OCI-LY1 (cell line): ENCODE measurements around the gene TMEM176B.

Source experiments
- H2AFZ ChIP-seq: fragments of 200-600 bp; sonication (generic), shearing (Covaris generic); 2 replicates; pipeline ENCODE4 v1.6.0; 2014; ENCODE audit warnings: antibody characterized with exemption, mild to moderate bottlenecking, low read length
- H3F3A ChIP-seq: fragments of 200-600 bp; sonication (generic), shearing (Covaris generic); 2 replicates; pipeline ENCODE4 v1.6.0; 2014; ENCODE audit warnings: mild to moderate bottlenecking, antibody characterized with exemption, low read length, moderate library complexity; ENCODE audit not compliant: insufficient read depth
- H3K27ac ChIP-seq: fragments of 200-600 bp; sonication (generic); 2 replicates; pipeline ENCODE4 v1.5.1; 2014; ENCODE audit warnings: low read length, mixed run types, mild to moderate bottlenecking, low read depth; ENCODE audit not compliant: poor library complexity, severe bottlenecking
- H3K27me3 ChIP-seq: fragments of 200-600 bp; sonication (generic); 2 replicates; pipeline ENCODE4 v1.6.0; 2014; ENCODE audit warnings: antibody characterized with exemption, mild to moderate bottlenecking, low read length, moderate library complexity; ENCODE audit not compliant: insufficient read depth
- H3K36me3 ChIP-seq: fragments of 200-600 bp; sonication (generic); 2 replicates; pipeline ENCODE4 v1.6.1; 2014; ENCODE audit warnings: mild to moderate bottlenecking, antibody characterized with exemption, low read length, moderate library complexity, mixed read lengths; ENCODE audit not compliant: insufficient read depth
- H3K4me1 ChIP-seq: fragments of 200-600 bp; sonication (generic); 2 replicates; pipeline ENCODE4 v1.5.1; 2014; ENCODE audit warnings: mild to moderate bottlenecking, low read length, moderate library complexity; ENCODE audit not compliant: insufficient read depth, severe bottlenecking
- H3K4me2 ChIP-seq: fragments of 200-600 bp; sonication (generic), shearing (Covaris generic); 2 replicates; pipeline ENCODE4 v1.6.1; 2014; ENCODE audit warnings: low read length
- H3K4me3 ChIP-seq: fragments of 200-600 bp; sonication (generic); 2 replicates; pipeline ENCODE4 v1.5.1; 2014; ENCODE audit warnings: low read length, low read depth, mild to moderate bottlenecking, mixed read lengths; ENCODE audit not compliant: poor library complexity, severe bottlenecking
- H3K79me2 ChIP-seq: fragments of 200-600 bp; shearing (Covaris generic); 2 replicates; pipeline ENCODE4 v1.6.1; 2016; ENCODE audit warnings: mixed run types, low read length, mixed read lengths; ENCODE audit not compliant: insufficient read depth
- H3K9ac ChIP-seq: fragments of 200-600 bp; sonication (generic), shearing (Covaris generic); 2 replicates; pipeline ENCODE4 v1.6.1; 2014; ENCODE audit warnings: mild to moderate bottlenecking, low read length, mixed read lengths
- H3K9me2 ChIP-seq: fragments of 200-600 bp; sonication (generic), shearing (Covaris generic); 2 replicates; pipeline ENCODE4 v1.6.1; 2014; ENCODE audit warnings: low read depth, mild to moderate bottlenecking, low read length, mixed read lengths
- H3K9me3 ChIP-seq: fragments of 200-600 bp; shearing (Covaris generic); 2 replicates; pipeline ENCODE4 v1.6.1; 2014; ENCODE audit warnings: low read length, mixed read lengths
- H4K20me1 ChIP-seq: fragments of 200-600 bp; sonication (generic), shearing (Covaris generic); 2 replicates; pipeline ENCODE4 v1.6.0; 2016; ENCODE audit warnings: mild to moderate bottlenecking, low read length; ENCODE audit not compliant: insufficient read depth
- EZH2 ChIP-seq: fragments of 200-600 bp; sonication (generic), shearing (Covaris generic); IDR thresholded peaks from 2 replicates; pipeline ENCODE4 v1.8.0; 2017; ENCODE audit warnings: borderline replicate concordance, mixed run types, mild to moderate bottlenecking, antibody characterized with exemption, low read length, moderate library complexity, mixed read lengths
- TF ChIP-seq, protein P1 (sequence below): fragments of 200-600 bp; sonication (generic), shearing (Covaris generic); IDR thresholded peaks from 2 replicates; pipeline ENCODE4 v1.5.1; 2017; ENCODE audit warnings: mild to moderate bottlenecking, antibody characterized with exemption, low read length, moderate library complexity, mixed read lengths

Gene TMEM176B

DNA sequence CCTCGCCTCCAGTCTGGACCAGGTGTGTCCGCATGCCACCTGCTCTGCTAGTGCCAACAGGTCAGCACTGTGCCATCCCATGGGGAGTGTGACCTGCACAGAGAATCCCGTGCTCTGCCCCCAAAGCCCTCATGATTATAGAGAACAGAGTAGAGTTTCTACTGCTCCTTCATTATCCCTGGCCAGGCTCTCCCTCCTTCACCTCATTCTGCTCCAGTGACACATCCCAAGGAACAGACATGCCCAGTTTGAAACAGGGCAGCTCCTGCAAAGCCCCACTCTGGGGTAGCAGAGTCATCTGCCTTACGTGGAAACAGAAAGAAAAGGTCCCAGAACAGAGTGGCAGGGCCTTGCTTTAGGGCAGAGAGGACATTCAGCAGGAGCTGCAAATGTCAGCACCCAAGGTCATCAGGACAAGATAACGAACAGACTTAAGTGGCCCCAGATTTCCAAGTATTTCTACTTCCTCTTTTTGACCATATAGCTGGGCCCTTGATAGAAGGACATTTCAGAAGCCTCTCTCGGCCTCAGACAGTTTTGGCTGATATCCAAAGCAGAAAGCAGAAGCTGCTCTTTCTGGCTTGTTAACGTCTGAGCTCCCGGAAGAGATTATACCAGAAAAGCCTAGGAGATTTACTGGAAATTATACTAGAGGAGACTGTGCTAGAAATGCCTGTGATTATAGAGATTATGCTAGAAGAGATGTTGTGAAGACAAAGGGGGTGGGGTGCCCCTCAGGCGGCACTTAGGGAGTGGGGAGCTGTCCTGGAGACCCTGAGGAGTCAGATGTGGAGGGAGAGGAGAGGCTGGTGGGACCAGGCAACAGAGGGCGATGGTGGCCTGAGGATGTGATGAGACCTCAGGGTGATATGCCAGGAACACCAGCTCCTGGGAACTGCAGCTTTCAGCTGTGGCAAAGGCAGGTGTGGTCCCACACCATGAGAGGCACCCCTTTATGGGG is 12.6 kb downstream of the TMEM176B start:
- TF ChIP-seq, protein P1, sequence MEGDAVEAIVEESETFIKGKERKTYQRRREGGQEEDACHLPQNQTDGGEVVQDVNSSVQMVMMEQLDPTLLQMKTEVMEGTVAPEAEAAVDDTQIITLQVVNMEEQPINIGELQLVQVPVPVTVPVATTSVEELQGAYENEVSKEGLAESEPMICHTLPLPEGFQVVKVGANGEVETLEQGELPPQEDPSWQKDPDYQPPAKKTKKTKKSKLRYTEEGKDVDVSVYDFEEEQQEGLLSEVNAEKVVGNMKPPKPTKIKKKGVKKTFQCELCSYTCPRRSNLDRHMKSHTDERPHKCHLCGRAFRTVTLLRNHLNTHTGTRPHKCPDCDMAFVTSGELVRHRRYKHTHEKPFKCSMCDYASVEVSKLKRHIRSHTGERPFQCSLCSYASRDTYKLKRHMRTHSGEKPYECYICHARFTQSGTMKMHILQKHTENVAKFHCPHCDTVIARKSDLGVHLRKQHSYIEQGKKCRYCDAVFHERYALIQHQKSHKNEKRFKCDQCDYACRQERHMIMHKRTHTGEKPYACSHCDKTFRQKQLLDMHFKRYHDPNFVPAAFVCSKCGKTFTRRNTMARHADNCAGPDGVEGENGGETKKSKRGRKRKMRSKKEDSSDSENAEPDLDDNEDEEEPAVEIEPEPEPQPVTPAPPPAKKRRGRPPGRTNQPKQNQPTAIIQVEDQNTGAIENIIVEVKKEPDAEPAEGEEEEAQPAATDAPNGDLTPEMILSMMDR, result peak; percentile 13; the same call in 1 of the 2 replicates
- TF ChIP-seq EZH2, result no peak
- Histone ChIP-seq H2AFZ (no peak overlapping the region), H3K36me3 (no peaks in the 10 kb centered on the region), H4K20me1 (no peaks in the 10 kb centered on the region), H3K27ac (no peak overlapping the region), H3K9me3 (no peaks in the 10 kb centered on the region), H3K79me2 (no peaks in the 10 kb centered on the region), H3K27me3 (no peaks in the 10 kb centered on the region; the same call in 1 of the 2 replicates), H3K4me3 (no peak overlapping the region), H3K4me2 (no peak overlapping the region), H3K9ac (no peak overlapping the region), H3K9me2 (no peaks in the 10 kb centered on the region), H3F3A (no peaks in the 10 kb centered on the region), H3K4me1 (no peaks in the 10 kb centered on the region)

DNA sequence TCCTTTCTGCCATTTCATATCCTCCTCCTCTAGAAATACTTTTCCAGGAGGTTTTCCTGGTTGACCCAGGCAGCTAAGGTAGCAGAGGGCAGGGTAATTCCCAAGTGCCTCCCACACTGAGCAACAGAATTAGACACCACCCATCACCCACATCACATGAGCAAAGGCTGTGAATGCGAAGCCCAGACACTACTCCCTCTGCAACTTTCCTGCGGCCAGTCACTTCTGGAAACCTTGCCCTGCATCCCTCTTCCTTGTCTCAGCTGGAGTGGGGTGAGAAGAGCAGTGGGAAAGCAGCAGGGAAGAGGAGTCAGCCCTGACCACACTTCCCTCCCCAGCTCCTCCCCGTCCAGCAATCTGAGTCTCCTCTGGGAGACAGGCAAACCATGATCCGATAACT is 15.2 kb downstream of the TMEM176B start:
- no peak for TF ChIP-seq EZH2
- TF ChIP-seq, protein P1, result no peak
- Histone ChIP-seq H3K4me1 (no peaks in the 10 kb centered on the region), H3K9me3 (no peaks in the 10 kb centered on the region), H4K20me1 (no peaks in the 10 kb centered on the region), H3F3A (no peaks in the 10 kb centered on the region), H3K79me2 (no peaks in the 10 kb centered on the region), H3K9ac (no peak overlapping the region), H3K27ac (no peak overlapping the region), H3K27me3 (0 out of 2 replicates have a peak, but pooled peaks cover 4% of the 10 kb centered on the region), H3K4me3 (no peak overlapping the region), H3K4me2 (no peak overlapping the region), H3K36me3 (no peaks in the 10 kb centered on the region), H2AFZ (no peak overlapping the region), H3K9me2 (no peaks in the 10 kb centered on the region)

DNA sequence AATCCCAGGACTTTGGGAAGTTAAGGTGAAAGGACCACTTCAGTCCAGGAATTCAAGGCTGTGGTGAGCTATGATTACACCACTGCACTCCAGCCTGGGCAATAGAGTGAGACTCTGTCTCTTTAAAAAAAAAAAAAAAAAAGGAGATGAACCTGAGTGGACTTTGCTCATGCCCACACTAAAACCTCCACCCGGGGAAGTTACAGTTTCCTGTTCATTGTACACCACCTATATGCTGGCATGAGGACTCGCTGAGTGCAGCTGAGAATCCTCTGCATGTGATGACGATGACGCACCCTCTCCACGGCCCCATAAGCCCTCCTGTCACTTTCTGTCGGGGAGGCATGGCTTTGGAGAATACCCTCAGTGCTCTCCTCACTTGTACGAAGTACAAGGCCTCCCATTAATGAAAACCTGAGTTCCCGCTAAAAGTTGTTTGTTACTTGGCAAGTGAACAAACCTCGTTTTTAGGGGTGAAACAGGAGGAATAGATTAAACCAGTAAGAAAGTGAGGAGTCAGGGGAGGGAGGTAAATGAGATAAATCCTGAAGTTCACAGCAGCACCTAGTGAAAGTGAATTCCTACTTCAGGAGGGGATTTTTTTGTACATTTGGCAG is 15.9 kb downstream of the TMEM176B start:
- H3K9me3 ChIP-seq, result no peaks in the 10 kb centered on the region
- H4K20me1 ChIP-seq, result no peaks in the 10 kb centered on the region
- H3K4me3 ChIP-seq, result no peak overlapping the region
- H3K27ac ChIP-seq, result no peak overlapping the region
- H3K27me3 ChIP-seq, result 0 out of 2 replicates have a peak, but pooled peaks cover 4% of the 10 kb centered on the region
- H3K79me2 ChIP-seq, result no peaks in the 10 kb centered on the region
- no peak for TF ChIP-seq EZH2
- TF ChIP-seq, protein P1, result no peak
- H3K4me2 ChIP-seq, result no peak overlapping the region
- no peaks in the 10 kb centered on the region for H3F3A ChIP-seq
- H2AFZ ChIP-seq, result no peak overlapping the region
- no peaks in the 10 kb centered on the region for H3K36me3 ChIP-seq
- no peaks in the 10 kb centered on the region for H3K9me2 ChIP-seq
- no peaks in the 10 kb centered on the region for H3K4me1 ChIP-seq
- no peak overlapping the region for H3K9ac ChIP-seq
